Activated CD8-positive, alpha-beta memory T cell treated with anti-CD3 and anti-CD28 coated beads for 36 hours (primary cell): Measurements from ENCODE around the gene NXN. TPM values are rescaled to one million over a fixed set of nuclear protein-coding genes. Genes with fewer than 3 reads are reported as not detected.
"Not testable (repeated sequence)": the region's sequence is repeated elsewhere in the genome, so short reads cannot be mapped to it uniquely, and the experiment has no call there.

ENCODE experiments used
- CTCF ChIA-PET: fragments of 350-600 bp; sonication (Branson Sonifier 250); formaldehyde crosslinking; loops from one replicate; lab custom pipeline; 2021; ENCODE audit warnings: antibody characterized with exemption; lab: Charles Lee
- POLR2A ChIA-PET: fragments of 350-600 bp; sonication (Branson Sonifier 250); formaldehyde crosslinking; loops from one replicate; lab custom pipeline; 2021; ENCODE audit warnings: antibody characterized with exemption; lab: Charles Lee
- total RNA-seq, 2 experiments: library from RNA; stranded (reverse); gene quantifications; one replicate each; pipeline ENCODE4 v1.2.3, GENCODE V29; 2021

The NXN gene
- total RNA-seq, 2 experiments from 2014 or later, result 0.13 to 0.25 TPM

DNA sequence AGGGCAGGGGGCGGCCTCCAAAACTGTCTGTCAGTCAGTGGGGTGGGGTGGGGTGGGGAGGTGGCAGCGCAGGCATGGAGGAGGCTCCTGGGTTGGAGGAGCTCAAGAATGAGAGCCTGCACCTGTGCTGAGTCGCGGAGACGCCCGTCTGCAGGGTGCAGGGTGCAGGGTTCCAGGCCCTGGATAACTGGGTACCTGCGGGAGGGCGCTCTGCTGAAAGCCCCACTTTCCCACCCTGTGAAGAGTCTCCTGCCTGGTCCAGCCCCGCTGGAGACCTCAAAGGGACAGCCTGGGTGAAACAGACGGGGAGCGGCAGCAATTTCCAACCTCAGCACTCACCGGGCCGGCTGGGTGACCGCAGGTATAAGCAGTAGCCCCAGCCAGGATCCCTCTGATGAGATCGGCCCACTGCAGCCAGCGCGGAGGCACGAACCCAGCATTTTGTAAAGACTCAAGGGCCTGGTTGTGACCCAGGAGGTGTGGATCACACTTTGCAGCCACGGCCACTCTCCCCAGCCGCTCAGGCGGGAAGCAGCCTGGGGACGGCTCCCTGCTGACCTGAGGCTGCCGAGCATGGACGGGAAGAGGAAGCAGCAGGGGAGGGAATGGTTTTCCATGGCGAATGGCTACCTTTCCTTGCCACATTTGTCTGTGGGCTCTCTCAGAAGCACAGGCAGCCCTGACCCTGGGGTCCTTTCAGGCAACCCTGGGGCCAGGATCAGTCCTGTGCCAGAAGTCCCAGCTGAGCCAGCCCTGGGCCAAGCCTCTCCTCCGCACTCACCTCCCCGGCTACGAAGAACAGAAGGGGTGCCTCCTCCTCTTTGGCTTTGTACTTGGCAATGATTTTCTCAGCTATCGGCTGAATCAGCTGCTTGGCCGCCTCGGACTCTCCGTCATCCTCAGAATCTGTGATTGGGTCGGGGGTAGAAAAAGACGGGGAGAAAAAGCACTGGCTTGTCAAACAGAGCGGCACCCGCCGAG, 176.4 kb downstream of the NXN start:
- CTCF ChIA-PET, result interaction anchor here (0.7 kb wide), 1 partner anchor 603 kb away, joined by 3 read pairs; no protein-coding TSS in a partner anchor

DNA sequence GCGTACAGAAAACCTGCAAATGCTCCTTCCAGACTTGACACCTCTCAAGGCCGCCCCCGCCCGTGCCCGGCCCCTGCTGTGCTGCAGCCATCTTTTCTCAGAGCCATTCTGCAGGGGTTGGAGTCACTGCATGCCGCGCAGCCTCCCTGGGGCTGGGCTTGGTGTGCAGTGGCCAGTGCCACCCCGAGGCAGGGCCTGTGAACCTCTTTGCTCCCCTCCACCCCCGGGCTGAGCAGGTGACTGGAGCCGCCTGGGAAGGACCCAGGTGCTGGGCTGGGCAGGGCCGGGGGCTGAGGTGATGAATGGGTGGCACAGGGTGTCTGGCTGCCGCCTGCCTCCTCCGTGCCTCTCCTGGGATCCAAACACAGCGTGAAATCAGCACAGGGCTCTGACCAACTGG, 177.1 kb downstream of the NXN start:
- ChIA-PET POLR2A (no interaction called here), CTCF (no interaction called here)

More for the DNA sequence above, 176.4 kb downstream of the NXN start:
- POLR2A ChIA-PET, result no interaction called here

DNA sequence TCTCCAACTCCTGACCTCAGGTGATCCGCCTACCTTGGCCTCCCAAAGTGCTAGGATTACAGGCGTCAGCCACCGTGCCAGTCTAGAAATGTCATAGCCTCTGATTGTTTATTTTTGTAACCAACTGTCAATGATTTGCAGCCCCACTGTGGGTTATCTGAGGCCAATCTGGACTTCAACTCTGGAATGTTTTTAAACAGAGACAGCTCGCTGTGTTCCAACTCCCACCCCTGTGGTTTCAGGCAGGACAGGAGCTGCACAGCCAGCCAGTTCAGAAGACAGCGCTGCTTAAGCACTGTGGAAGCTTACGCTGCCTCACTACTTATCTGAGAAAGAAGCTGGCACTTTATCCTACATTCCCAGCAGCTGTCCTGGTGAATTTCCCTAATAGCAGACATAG, 177.9 kb downstream of the NXN start:
- ChIA-PET CTCF (no interaction called here), POLR2A (no interaction called here)

DNA sequence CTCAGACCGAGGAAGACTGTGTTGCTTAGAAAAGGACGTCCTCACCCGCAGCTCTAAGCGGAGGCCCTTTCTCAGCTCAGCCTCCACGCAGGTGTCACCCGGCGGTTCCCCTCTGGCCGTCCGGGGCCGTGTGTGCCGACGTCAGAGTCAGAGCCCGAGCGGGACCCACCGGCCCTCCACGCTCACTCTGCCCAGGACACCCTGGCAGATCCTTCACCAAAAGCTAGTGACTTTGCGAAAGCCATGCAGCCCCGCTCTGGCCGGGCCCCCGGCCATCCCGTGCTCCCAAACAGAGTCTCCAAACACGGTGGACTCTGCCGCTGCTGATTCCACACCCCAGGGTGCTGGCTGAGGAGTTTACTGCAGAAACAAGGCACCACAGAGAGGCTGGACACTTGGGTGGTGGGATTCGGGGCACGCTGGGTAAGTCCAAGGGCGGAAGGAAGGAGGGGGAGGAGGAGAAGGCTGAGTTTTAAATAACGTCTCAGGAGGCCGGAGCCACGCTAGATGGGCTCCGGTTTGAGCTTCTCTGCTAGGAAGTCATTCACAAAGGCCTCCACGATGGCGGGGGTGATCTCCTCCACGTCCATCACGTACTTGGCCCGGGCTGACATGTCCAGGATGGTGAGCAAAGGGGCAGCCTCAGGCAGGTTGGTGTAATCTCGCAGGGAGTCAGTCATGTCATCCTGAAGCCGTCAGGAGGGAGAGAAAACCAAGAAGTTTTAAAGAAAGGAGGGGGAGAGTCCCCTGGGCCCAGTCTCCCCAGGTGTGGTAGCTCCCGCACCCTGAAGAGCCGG, 178.9 kb downstream of the NXN start:
- ChIA-PET CTCF (no interaction called here), POLR2A (interaction anchor here (0.6 kb wide), 1 partner anchor 84 kb away, joined by 3 read pairs; no protein-coding TSS in a partner anchor)

GRCh38 chr17:799261-799660, 180.3 kb downstream of the NXN start:
- POLR2A ChIA-PET, result no interaction called here
- CTCF ChIA-PET, result interaction anchor here (0.9 to 1.2 kb wide), 2 partner anchors 181 to 200 kb away, joined by 3 to 4 read pairs; no protein-coding TSS in a partner anchor

DNA sequence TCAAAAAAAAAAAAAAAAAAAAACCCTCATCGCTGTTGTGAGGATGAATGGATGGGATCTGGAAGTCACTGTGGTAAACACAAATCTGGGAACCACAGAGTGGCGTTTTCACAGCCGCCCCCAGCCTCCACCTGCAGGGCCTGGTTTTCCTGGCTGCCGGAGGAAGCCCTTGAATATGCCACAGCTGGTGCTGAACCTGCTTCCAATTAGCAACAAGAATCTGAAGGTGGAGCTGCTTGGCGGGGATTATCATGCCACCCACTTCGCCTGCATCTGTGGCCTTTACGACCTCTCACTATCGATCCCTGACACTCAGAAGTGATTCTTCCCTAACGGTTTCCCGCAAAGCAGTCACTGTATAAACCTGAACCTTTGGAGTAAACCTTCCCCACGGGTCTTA, 181.3 kb downstream of the NXN start:
- CTCF ChIA-PET, result interaction anchor here (0.7 to 1.6 kb wide), 4 partner anchors 179 to 201 kb away, joined by 3 to 4 read pairs (median 3); no protein-coding TSS in a partner anchor
- POLR2A ChIA-PET, result interaction anchor here (0.5 kb wide), 1 partner anchor 56 kb away, joined by 3 read pairs; no protein-coding TSS in a partner anchor

DNA sequence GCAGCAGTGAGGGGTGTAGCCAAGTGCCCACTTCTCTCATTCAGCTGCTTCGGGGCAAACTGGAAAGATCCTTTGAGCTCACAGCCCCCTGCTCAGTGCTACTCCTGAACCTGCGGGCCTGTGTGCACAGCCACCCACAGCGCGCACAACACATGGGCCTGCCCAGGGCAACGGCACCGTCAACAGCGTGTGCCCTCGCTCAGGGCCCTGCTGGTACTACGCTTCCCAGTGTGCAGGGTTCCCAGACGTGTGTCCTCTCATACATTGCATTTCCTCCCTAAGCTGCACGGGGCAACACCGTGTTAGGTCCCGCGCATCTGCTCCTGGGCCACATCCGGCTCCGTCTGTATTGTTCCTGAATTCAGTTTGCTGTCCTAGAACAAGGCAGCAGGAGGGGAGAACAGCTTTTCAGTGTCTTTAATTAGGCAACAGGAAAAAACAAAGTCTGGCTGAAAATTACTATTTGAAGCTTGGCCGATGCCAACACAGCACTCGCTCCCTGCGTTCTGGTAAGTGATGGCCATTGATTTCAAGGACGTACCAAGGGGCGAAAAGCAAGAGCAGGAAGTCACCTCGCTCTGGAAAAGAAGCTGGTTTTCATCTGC, 182.2 kb downstream of the NXN start:
- ChIA-PET POLR2A (no interaction called here), CTCF (interaction anchor here (1.6 kb wide), 1 partner anchor 186 kb away, joined by 3 read pairs; no protein-coding TSS in a partner anchor)

DNA sequence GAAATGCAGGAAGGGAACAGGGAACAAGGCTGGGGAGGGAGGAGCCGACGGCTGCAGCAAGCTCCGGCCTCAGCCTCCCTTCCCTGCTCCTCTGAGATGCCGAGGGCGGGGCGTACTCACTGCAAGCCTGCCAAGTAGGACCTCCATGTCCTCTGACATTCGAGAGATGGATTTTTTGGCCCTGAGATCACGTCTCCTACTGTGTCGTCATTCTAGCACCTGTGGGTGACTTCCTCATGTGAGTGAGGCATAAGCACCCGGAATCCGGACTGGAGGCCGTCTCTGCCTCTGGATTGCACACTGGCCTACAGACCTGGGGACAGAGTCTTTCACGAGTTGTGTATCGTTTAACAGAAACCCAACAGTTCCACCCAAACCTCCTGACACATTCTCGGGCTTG, 183.0 kb downstream of the NXN start:
- CTCF ChIA-PET, result interaction anchor here (1.3 to 3.1 kb wide), 3 partner anchors 184 to 200 kb away, joined by 3 to 24 read pairs (median 4); partner anchors contain the start of genes NXN and TIMM22
- POLR2A ChIA-PET, result no interaction called here

DNA sequence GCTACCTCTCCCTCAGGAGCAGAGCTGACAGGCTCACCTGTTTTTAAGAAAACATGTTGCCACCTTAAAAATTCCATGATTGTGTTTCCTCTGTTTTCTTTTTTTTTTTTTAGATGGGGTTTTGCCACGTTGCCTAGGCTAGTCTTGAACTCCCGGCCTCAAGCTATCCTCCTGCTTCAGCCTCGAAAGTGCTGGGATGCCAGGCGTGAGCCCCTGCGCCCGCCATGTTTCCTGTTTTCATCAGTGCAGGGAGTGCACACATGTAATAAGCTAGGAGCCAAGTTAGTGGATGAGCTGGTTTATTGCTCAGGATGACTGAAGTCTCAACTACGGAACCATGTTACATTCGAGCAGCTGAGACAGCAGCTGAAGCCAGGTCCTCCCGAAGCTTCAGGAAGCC, 183.9 kb downstream of the NXN start:
- ChIA-PET POLR2A (no interaction called here), CTCF (interaction anchor here (1.3 to 3.1 kb wide), 4 partner anchors 13 to 201 kb away, joined by 3 to 24 read pairs (median 5); partner anchors contain the start of genes GLOD4, MRM3, NXN and TIMM22)

GRCh38 chr17:795276-795675, 184.3 kb downstream of the NXN start:
- CTCF ChIA-PET, result interaction anchor here (1.1 to 3.1 kb wide), 5 partner anchors 13 to 201 kb away, joined by 3 to 24 read pairs (median 4); partner anchors contain the start of genes GLOD4, MRM3, NXN and TIMM22
- POLR2A ChIA-PET, result no interaction called here

DNA sequence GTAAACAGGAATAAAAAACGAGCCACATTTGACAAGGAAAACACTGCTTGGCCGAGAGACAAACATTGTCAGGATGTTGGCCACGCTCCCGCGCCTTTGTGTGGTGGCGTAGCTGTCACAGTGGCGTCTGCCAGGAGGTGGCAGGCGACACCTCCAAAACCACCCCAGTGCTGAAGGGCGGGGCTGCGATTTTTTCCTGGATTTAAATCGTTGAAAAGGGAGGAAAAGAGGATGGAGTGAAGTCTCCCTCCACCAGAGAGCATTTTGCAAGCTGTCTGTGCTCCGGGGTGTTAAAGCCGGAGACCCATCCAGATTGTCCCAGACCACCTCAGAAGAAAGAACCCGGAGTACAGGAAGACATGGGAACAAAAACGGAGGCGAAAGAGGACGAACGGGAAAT, 184.7 kb downstream of the NXN start:
- POLR2A ChIA-PET, result no interaction called here
- CTCF ChIA-PET, result interaction anchor here (1.1 to 3.1 kb wide), 3 partner anchors 12 to 186 kb away, joined by 3 to 24 read pairs (median 6); partner anchors contain the start of genes GLOD4, MRM3 and NXN

GRCh38 chr17:792277-792676, 187.3 kb downstream of the NXN start:
- ChIA-PET CTCF (interaction anchor here (0.8 kb wide), 1 partner anchor 205 kb away, joined by 3 read pairs; the partner anchor contains the start of gene TIMM22), POLR2A (no interaction called here)

- POLR2A ChIA-PET, result no interaction called here
- CTCF ChIA-PET, result interaction anchor here (0.8 kb wide), 1 partner anchor 205 kb away, joined by 3 read pairs; the partner anchor contains the start of gene TIMM22
Measured at GRCh38 chr17:791829-792228, 187.7 kb downstream of the NXN start.

GRCh38 chr17:790874-791247, 188.7 kb downstream of the NXN start:
- CTCF ChIA-PET, POLR2A ChIA-PET: not testable (repeated sequence)

DNA sequence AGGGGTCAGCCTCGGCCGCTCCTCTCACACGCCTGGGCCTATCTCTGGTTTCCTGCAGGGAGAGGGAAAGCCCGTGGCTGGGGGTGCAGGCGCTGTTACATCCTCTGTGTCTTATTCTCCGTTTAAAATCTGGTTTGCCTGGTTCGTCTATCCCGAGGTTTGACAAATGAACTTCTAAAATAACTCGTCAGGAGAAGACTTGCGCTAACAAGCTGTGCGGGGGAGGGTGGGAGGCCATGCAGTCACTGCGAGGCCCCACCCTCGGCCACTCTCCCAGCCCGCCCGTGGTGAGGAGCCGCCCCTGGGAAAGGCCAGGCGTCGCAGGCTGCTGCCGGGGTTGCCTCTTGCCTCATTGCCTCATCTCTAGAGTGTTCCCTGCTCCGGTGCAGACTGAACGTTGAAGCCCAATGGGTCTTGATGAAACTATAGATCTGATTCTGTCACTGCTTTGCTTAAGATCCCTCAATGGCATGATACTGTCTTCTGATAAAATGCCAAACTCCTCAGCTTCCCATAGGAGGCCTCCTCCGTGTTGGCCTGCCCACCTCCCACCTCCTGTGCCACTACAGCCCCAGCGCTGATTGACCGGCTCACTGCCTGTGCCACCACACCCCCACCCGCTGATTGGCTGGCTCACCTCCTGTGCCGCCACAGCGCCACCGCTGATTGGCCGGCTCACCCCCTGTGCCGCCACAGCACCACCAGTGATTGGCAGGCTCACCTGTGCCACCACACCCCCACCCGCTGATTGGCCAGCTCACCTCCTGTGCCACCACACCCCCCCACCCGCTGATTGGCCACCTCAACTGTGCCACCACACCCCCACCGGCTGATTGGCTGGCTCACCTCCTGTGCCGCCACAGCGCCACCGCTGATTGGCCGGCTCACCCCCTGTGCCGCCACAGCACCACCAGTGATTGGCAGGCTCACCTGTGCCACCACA, 189.4 kb downstream of the NXN start:
- CTCF ChIA-PET, POLR2A ChIA-PET: not testable (repeated sequence)

DNA sequence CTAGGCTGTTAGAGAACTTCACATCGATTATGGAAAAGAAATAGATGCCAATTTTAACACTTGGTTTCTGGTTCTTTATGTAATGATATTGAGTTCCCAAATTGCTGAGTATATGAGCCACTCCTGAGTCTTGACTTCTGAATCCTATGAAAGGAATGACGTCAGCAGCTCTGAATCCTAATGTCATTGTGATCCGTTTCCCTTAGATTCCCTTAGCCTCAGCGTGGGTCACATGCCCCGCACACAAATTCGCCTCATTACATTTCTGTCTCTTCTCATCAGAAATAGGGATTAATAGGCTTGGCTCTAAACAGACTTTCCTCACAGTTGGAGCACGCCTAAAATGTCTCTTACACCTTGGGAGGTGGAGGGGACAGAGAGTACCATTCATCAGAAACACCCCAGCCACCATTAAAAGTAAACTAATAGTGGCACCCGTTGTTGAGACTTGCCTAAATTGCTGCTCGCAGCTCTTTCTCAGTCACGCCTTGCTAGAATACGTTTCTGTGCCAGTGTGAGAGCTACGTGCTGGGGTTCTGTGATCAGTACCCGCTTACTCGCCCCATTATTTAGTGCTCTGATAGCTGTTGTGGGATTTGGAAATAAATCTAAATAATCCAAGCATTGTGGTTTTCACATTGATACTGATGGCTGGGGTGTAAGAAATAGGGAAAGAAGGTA, 190.3 kb downstream of the NXN start:
- CTCF ChIA-PET, result interaction anchor here (0.8 kb wide), 1 partner anchor 207 kb away, joined by 3 read pairs; the partner anchor contains the start of gene TIMM22
- POLR2A ChIA-PET, result no interaction called here

- POLR2A ChIA-PET, result interaction anchor here (0.7 kb wide), 1 partner anchor 35 kb away, joined by 4 read pairs; no protein-coding TSS in a partner anchor
Measured at GRCh38 chr17:788551-788950, 191.0 kb downstream of the NXN start.

More at GRCh38 chr17:788551-788950, 191.0 kb downstream of the NXN start:
- CTCF ChIA-PET, result no interaction called here
